Measurements from ENCODE around the gene USP10. TPM values are rescaled to one million over a fixed set of nuclear protein-coding genes. Genes with fewer than 3 reads are reported as not detected.

Gene USP10
- polyA plus RNA-seq, 3 donors = 38.7 to 115 (median 90.9) TPM

DNA sequence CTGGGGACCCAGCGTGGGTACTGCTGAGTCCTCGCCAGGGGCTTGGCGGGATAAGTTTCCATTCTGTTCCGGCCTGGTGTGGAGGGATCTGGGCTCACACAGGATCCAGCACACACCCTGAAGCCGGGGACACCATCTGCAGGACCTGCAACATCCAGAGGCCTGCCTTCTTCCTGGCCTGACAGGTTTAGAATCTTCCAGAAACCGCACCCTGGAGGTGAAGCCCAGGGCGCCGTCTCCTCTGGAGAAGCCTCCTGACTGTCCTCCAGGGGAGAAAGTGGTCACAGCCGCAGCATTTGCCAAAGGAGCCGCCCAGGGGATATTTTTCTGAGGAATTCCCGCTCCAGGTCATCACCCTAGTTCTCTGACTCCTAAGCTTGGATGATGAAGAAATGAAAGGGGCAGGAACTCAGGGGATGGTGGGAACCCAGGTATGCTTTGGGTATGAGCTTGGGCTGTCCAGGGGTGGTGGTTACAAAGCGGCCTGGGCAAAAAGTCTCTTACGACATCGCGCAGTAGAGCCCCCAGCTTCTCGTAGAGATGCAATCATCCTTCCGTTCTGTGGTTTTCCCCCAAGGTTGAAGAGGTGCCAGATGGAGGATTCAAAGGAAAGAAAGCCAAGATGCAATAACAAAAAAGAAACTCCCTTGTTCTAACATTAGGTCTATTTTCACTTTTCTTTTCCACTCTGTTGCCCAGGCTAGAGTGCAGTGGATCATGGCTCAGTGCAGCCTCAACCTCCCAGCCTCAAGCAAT is 110.9 kb downstream of the USP10 start:
- H3K9ac ChIP-seq (ENCODE audit: insufficient read depth, low read length, poor library complexity, severe bottlenecking) = no peak overlapping the region
- intact Hi-C loops (cut with micrococcal nuclease) = no loop called here
- H3K4me3 Mint-ChIP-seq = peak overlapping the region; percentile 50 to 84
- peaks cover 0 to 3% of the 10 kb centered on the region in 2 donors for H3K36me3 Mint-ChIP-seq
- no peaks in the 10 kb centered on the region for H3K27me3 ChIP-seq (ENCODE audit: control insufficient read depth in 2 of 2, insufficient read depth in 2 of 2, low read length in 2 of 2)
- no peaks in the 10 kb centered on the region for H3K36me3 ChIP-seq (replicated peaks in 1 of 2; ENCODE audit: control insufficient read depth in 1 of 2, insufficient read depth in 2 of 2, low read length in 2 of 2)
- H3K27ac ChIP-seq (ENCODE audit: low read depth in 1 of 2, low read length in 2 of 2) = peak overlapping the region; percentile 68 to 83
- TF ChIP-seq, protein P1, sequence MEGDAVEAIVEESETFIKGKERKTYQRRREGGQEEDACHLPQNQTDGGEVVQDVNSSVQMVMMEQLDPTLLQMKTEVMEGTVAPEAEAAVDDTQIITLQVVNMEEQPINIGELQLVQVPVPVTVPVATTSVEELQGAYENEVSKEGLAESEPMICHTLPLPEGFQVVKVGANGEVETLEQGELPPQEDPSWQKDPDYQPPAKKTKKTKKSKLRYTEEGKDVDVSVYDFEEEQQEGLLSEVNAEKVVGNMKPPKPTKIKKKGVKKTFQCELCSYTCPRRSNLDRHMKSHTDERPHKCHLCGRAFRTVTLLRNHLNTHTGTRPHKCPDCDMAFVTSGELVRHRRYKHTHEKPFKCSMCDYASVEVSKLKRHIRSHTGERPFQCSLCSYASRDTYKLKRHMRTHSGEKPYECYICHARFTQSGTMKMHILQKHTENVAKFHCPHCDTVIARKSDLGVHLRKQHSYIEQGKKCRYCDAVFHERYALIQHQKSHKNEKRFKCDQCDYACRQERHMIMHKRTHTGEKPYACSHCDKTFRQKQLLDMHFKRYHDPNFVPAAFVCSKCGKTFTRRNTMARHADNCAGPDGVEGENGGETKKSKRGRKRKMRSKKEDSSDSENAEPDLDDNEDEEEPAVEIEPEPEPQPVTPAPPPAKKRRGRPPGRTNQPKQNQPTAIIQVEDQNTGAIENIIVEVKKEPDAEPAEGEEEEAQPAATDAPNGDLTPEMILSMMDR (IDR thresholded peaks at IDR 0.05) = no peak
- peaks cover 0 to 5% of the 10 kb centered on the region in 2 donors for H3K9me3 ChIP-seq (replicated peaks in 1 of 2; ENCODE audit: control insufficient read depth in 1 of 2, insufficient read depth in 1 of 2, low read length in 2 of 2)
- peaks cover 83% of the 10 kb centered on the region for H3K4me1 Mint-ChIP-seq
- H3K9me3 Mint-ChIP-seq = peaks cover 0 to 5% (median 3%) of the 10 kb centered on the region in 7 donors
- 36% methylated on average over 11 of the region's 17 CpGs for WGBS (ENCODE audit: insufficient coverage)
- peak overlapping the region; percentile 33 for H3K4me2 ChIP-seq (replicated peaks; ENCODE audit: extremely low read depth, low read length, poor library complexity, severe bottlenecking)
- peak overlapping the region; percentile 80 to 98 (median 90) for H3K27ac Mint-ChIP-seq
- H3K4me1 ChIP-seq (ENCODE audit: control insufficient read depth in 1 of 2, insufficient read depth in 2 of 2, low read length in 2 of 2) = peaks cover 71 to 77% of the 10 kb centered on the region in 2 donors
- H3K79me2 ChIP-seq (ENCODE audit: insufficient read depth, low read length) = no peaks in the 10 kb centered on the region
- no peaks in the 10 kb centered on the region for H4K20me1 ChIP-seq (ENCODE audit: insufficient read depth, low read length)
- peak overlapping the region; percentile 24 for H2AFZ ChIP-seq (ENCODE audit: insufficient read depth, low read depth, low read length, poor library complexity, severe bottlenecking)
- H3K4me3 ChIP-seq (replicated peaks in 1 of 3; ENCODE audit: low read depth in 2 of 3, low read length in 3 of 3) = peak overlapping the region in 1 of 3 experiments; percentile 49
- H3K27me3 Mint-ChIP-seq (ENCODE audit: low read depth in 3 of 3) = peaks cover 1 to 2% (median 2%) of the 10 kb centered on the region in 3 donors
- peak; percentile 76 to 94 (median 88) for DNase-seq

DNA sequence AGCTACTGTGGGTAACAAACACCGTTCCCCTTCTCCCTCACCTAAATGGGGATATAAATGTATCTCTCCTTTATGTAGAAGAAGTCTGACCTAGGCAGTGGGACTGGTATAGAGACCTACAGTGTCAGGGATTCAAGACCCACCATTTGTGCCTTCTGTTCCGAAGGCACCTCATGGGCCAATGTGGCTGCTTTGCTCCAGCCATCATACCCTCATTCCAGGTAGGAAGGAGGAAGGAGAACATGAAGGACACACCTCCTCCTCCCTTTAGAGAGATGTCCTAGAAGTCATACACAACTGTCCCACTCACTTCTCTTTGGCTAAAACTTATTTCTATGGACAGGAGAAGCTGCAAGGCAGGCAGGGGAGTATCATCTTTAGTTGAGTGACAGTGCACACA is 111.7 kb downstream of the USP10 start:
- TF ChIP-seq, protein P1 (IDR thresholded peaks at IDR 0.05) = no peak
- H3K27ac ChIP-seq (ENCODE audit: low read depth in 1 of 2, low read length in 2 of 2) = peak overlapping the region; percentile 68 to 83
- peak overlapping the region in 1 of 2 donors; percentile 21 for H3K4me3 Mint-ChIP-seq
- no CpG with 5 or more reads among the region's 2 CpGs for WGBS (ENCODE audit: insufficient coverage)
- H3K4me3 ChIP-seq (replicated peaks in 1 of 3; ENCODE audit: low read depth in 2 of 3, low read length in 3 of 3) = peak overlapping the region in 1 of 3 experiments; percentile 49
- peaks cover 0 to 3% of the 10 kb centered on the region in 2 donors for H3K36me3 Mint-ChIP-seq
- H3K9me3 ChIP-seq (replicated peaks in 1 of 2; ENCODE audit: control insufficient read depth in 1 of 2, insufficient read depth in 1 of 2, low read length in 2 of 2) = peaks cover 0 to 5% of the 10 kb centered on the region in 2 donors
- peak overlapping the region; percentile 33 for H3K4me2 ChIP-seq (replicated peaks; ENCODE audit: extremely low read depth, low read length, poor library complexity, severe bottlenecking)
- H3K9me3 Mint-ChIP-seq = peaks cover 0 to 5% (median 3%) of the 10 kb centered on the region in 7 donors
- no peaks in the 10 kb centered on the region for H3K36me3 ChIP-seq (replicated peaks in 1 of 2; ENCODE audit: control insufficient read depth in 1 of 2, insufficient read depth in 2 of 2, low read length in 2 of 2)
- DNase-seq = no peak
- no peak overlapping the region for H2AFZ ChIP-seq (ENCODE audit: insufficient read depth, low read depth, low read length, poor library complexity, severe bottlenecking)
- H3K27me3 Mint-ChIP-seq (ENCODE audit: low read depth in 3 of 3) = peaks cover 1 to 5% (median 2%) of the 10 kb centered on the region in 3 donors
- H3K27me3 ChIP-seq (ENCODE audit: control insufficient read depth in 2 of 2, insufficient read depth in 2 of 2, low read length in 2 of 2) = no peaks in the 10 kb centered on the region
- peak overlapping the region; percentile 80 to 98 (median 90) for H3K27ac Mint-ChIP-seq
- H3K9ac ChIP-seq (ENCODE audit: insufficient read depth, low read length, poor library complexity, severe bottlenecking) = no peak overlapping the region
- intact Hi-C loops (cut with micrococcal nuclease) = no loop called here
- H3K4me1 Mint-ChIP-seq = peaks cover 81% of the 10 kb centered on the region
- no peaks in the 10 kb centered on the region for H3K79me2 ChIP-seq (ENCODE audit: insufficient read depth, low read length)
- no peaks in the 10 kb centered on the region for H4K20me1 ChIP-seq (ENCODE audit: insufficient read depth, low read length)
- peaks cover 62 to 71% of the 10 kb centered on the region in 2 donors for H3K4me1 ChIP-seq (ENCODE audit: control insufficient read depth in 1 of 2, insufficient read depth in 2 of 2, low read length in 2 of 2)
